ENCODE measurements around the gene MAD1L1. TPM values are rescaled to one million over a fixed set of nuclear protein-coding genes. Genes with fewer than 3 reads are reported as not detected.
"Not testable (repeated sequence)": the region's sequence is repeated elsewhere in the genome, so short reads cannot be mapped to it uniquely, and the experiment has no call there.

The MAD1L1 gene
- total RNA-seq, 2 donors from 2014 or later = 18.9 to 24.9 TPM

DNA sequence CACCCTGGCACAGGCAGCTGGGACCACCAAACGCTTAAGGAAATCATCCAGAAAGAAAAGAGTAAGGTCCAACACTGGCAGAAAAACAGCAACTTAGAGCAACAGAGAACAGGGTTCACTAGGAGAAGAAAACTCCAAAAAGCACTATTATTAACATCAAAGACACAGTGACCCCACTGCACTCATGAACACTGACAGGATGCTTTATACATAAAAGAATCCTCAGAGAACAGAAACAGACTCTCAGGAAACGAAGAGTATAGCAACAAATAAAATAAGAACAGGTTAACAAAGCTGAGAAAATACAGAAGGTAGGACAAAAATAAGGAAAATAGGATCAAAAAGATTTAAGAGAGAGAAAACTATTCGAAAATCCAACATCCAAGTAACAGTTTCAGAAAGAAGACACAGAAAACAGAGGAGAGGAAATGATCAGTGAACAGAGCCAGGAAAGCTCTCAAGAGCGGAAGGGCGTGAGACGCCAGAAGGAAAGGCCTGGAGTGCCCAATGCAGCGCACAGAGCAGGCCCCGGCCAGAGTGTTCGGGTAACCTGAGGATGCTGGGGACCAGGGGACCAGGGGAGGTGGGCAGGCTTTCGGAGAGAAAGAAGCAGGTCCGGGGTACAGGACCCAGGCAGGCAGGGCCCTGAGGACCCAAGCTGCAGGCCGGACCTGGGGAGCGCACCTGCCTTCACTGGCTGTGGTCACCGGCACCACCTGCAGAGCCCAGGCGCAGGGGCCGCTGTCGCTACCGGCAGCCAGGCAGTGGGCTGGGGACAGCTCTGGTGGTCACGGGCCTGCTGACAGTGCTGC, 258.2 kb downstream of the MAD1L1 start:
- intact Hi-C loops (cut with DNase I) = no loop called here
- DNase-seq (peak; percentile 9), ATAC-seq (no peak)

GRCh38 chr7:1973321-1974251, 259.2 kb downstream of the MAD1L1 start:
- DNase-seq = peak; percentile 13
- ATAC-seq = no peak
- intact Hi-C loops (cut with DNase I) = no loop called here

DNA sequence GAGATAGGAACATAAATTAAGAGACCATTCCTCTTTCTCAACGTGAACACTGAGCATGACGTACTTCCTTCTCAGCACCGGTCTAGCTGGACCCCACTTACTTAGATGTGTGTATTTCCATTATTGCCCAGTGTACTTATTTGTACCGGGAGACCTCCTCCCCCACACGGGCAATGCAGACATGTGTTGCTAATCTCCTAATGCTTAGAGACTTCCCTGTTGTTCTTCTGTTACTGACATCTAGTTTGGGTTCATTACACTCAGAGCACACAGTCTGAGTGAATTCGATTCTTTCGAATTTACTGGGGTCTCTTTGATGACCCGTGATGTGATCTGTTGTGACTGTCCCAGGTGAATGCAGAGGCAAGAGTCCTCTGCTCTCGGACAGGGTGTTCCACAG, 260.0 kb downstream of the MAD1L1 start:
- no peak for DNase-seq
- intact Hi-C loops (cut with DNase I) = no loop called here
- ATAC-seq = no peak

GRCh38 chr7:1971946-1972654, 260.6 kb downstream of the MAD1L1 start:
- no peak for DNase-seq
- ATAC-seq = no peak
- intact Hi-C loops (cut with DNase I) = no loop called here

- ATAC-seq (no peak), DNase-seq (no peak)
- intact Hi-C loops (cut with DNase I) = no loop called here
Measured at GRCh38 chr7:1970895-1971294, 261.9 kb downstream of the MAD1L1 start.

- intact Hi-C loops (cut with DNase I); ATAC-seq; DNase-seq: not testable (repeated sequence)
Measured at GRCh38 chr7:1970285-1970660, 262.5 kb downstream of the MAD1L1 start.

- no peak for ATAC-seq
- DNase-seq = no peak
Measured at GRCh38 chr7:1969459-1970284, 263.1 kb downstream of the MAD1L1 start.

GRCh38 chr7:1968397-1969111, 264.2 kb downstream of the MAD1L1 start:
- peak; percentile 32 to 67 for ATAC-seq
- intact Hi-C loops (cut with DNase I) = no loop called here
- no peak for DNase-seq

More at GRCh38 chr7:1969459-1970284, 263.1 kb downstream of the MAD1L1 start:
- intact Hi-C loops (cut with DNase I) = no loop called here

DNA sequence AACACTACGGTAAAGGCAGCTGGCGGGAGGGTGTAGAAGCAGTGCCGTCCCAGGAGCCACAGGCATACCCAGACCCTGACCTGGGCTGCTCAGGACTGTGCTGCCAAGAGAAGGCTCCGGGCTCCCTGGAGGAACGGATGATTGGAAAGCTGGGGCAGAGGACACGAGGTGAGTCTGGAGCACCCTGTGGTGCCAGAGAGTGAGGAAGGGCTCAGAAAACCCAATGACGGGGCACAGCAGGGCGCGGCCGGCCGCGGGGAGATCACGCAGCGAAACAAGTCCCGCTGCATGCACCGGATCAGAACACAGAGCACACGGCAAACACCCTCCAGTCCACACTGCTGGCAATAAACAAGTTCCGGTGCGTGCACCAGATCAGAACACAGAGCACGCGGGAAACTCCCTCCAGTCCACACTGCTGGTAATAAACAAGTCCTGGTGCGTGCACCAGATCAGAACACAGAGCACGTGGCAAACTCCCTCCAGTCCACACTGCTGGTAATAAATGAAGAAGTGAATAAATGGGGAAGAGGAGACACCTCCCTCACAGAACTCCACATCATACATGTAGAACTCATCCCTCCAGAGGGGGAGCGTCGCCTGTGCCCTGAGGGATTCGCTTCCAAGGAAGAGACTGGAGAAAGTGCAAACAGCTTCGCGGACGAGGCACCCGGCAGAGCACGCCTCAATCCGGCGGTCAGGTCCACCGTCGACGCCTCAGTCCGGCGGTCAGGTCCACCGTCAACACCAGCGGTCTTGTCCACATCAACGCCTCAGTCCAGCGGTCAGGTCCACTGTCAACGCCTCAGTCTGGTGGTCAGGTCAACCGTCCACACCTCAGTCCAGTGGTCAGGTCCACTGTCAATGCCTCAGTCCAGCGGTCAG, 265.0 kb downstream of the MAD1L1 start:
- DNase-seq = no peak
- intact Hi-C loops (cut with DNase I) = no loop called here
- ATAC-seq = no peak

GRCh38 chr7:1966631-1967200, 266.0 kb downstream of the MAD1L1 start:
- ATAC-seq = no peak
- DNase-seq = no peak
- intact Hi-C loops (cut with DNase I) = no loop called here

DNA sequence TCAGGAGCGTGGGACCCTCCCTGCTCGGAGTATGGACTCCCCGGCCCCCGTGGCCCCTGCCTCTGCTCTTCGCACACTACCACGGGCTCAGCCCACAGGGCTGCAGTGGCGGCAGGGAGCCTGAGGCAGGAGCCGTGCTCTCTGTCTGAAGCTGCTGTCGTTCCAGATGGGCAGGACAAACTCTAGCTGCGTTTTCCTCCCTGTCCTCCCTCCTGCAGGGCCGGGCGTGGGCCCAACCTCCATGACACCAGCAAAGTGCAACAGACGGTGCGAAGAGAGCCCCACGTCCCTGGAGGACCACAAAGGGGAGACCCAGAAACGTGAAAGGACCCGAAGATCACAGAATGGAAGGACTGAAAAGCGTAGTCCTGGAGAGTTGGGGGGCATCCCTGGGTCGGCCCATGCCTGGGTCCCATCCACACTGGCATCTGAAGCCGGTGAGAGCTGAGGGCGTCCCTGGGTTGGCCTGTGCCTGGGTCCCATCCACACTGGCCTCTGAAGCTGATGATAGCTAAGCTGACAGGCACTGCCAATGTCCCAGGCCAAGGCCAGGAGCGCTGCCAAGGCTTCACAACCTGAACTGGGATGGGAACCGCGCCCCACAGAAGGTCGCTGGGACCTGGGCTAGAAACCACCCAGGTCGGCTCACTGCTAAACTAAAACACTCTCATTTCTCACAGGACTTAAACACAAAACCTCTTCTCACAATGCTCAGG, 267.0 kb downstream of the MAD1L1 start:
- ATAC-seq (peak; percentile 73 to 86), DNase-seq (peak; percentile 52)
- intact Hi-C loops (cut with DNase I) = no loop called here

GRCh38 chr7:1964913-1965578, 267.7 kb downstream of the MAD1L1 start:
- intact Hi-C loops (cut with DNase I) = no loop called here

DNA sequence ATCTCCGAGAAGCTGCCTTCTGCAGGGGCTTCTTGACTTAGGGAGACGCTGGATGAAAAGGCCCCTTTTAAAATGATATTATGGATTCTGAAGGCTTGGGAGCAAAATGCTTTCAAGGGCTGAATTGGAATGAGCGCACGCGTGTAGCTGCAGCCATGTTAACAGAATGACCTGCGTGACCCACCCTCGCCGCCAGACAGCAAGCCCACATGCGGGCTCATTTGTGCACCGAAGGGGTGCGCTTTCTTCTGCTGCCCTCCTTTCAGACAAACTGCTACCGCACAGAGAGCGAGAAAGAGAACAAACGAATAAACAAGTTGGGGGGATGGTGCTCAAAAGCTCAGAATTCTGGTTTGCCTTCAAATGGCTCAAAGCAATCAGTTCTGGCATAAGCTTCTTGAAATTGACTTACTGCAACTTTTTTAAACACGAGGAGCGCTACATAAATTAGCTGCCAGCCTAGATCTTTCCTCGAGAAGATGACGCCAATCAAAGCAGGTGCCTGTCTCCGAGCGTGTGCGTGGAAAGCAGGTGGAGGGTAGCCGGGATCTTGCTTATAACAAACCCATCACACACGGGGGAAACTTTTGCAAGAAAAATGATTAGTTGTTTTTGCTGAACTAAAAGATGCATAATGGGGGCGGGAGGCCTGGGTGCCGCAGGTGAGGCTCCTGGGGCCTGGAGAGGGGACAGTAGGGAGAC, 268.4 kb downstream of the MAD1L1 start:
- ATAC-seq = no peak
- DNase-seq = no peak
- intact Hi-C loops (cut with DNase I) = no loop called here

More at GRCh38 chr7:1964913-1965578, 267.7 kb downstream of the MAD1L1 start:
- ATAC-seq (no peak), DNase-seq (no peak)

DNA sequence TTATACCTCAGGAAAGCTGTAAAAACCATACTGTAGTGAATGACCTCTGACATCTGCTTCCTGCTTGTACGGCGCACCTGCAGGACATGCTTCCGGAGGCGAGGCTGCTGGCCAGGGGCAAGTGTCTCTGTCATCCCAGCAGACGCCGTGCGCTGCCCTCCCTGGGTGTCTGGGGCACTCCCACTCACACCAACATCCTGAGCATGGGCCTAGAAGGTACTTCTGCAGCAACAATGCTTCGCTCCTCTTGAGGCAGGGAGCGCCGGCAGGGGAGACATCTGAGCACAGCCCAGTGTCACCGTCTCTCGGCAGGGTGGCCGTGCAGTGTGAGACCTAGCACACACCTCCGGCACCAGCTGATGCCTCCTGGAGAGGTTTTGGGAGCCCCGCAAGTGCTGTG, 269.2 kb downstream of the MAD1L1 start:
- DNase-seq (peak; percentile 7), ATAC-seq (no peak)
- intact Hi-C loops (cut with DNase I) = no loop called here

GRCh38 chr7:1961701-1962276, 271.0 kb downstream of the MAD1L1 start:
- intact Hi-C loops (cut with DNase I) = no loop called here
- ATAC-seq = no peak

More at GRCh38 chr7:1961701-1962276, 271.0 kb downstream of the MAD1L1 start:
- no peak for DNase-seq
